Endodermal cell (in vitro differentiated cells): ENCODE measurements around the gene PP2D1. TPM values are rescaled to one million over a fixed set of nuclear protein-coding genes. Genes with fewer than 3 reads are reported as not detected.

ENCODE experiments used
- DNase-seq: peaks from one replicate; pipeline ENCODE4 v3.0.0-alpha.2; 2017
- H3K27ac ChIP-seq: 2 replicates; pipeline ENCODE4 v1.5.1; 2013; ENCODE audit warnings: mild to moderate bottlenecking, low read depth, low read length, moderate library complexity
- H3K27me3 ChIP-seq: 2 replicates; pipeline ENCODE4 v1.6.1; 2013; ENCODE audit warnings: mild to moderate bottlenecking, low read length, moderate library complexity; ENCODE audit not compliant: insufficient read depth, control insufficient read depth, poor library complexity, severe bottlenecking
- H3K36me3 ChIP-seq: 2 replicates; pipeline ENCODE4 v1.7.0; 2013; ENCODE audit warnings: mild to moderate bottlenecking, low read length, moderate library complexity; ENCODE audit not compliant: control insufficient read depth, insufficient read depth
- H3K4me1 ChIP-seq: one replicate; pipeline ENCODE4 v1.7.0; 2013; ENCODE audit warnings: low read length; ENCODE audit not compliant: control insufficient read depth, insufficient read depth
- H3K4me3 ChIP-seq: 2 replicates; pipeline ENCODE4 v1.5.1; 2013; ENCODE audit warnings: mild to moderate bottlenecking, low read length, moderate library complexity
- H3K9ac ChIP-seq: 2 replicates; pipeline ENCODE4 v1.6.1; 2013; ENCODE audit warnings: mild to moderate bottlenecking, low read length, moderate library complexity; ENCODE audit not compliant: poor library complexity, severe bottlenecking; ENCODE audit errors: extremely low read depth
- H3K9me3 ChIP-seq: 2 replicates; pipeline ENCODE4 v1.6.1; 2013; ENCODE audit warnings: mild to moderate bottlenecking, low read length, moderate library complexity; ENCODE audit not compliant: control insufficient read depth
- H3K27ac Mint-ChIP-seq: 2 replicates; pipeline ENCODE4 v1.8.0; 2020; ENCODE audit warnings: mixed read lengths
- H3K27me3 Mint-ChIP-seq: 2 replicates; pipeline ENCODE4 v1.8.0; 2021; ENCODE audit warnings: mild to moderate bottlenecking, mixed read lengths; ENCODE audit not compliant: insufficient read depth
- H3K36me3 Mint-ChIP-seq: 2 replicates; pipeline ENCODE4 v1.8.0; 2020; ENCODE audit warnings: low read depth, mixed read lengths
- H3K4me1 Mint-ChIP-seq: 2 replicates; pipeline ENCODE4 v1.8.0; 2020; ENCODE audit warnings: mixed read lengths
- H3K4me3 Mint-ChIP-seq: 2 replicates; pipeline ENCODE4 v1.8.0; 2020; ENCODE audit warnings: mild to moderate bottlenecking, moderate library complexity, mixed read lengths
- H3K9me3 Mint-ChIP-seq: 2 replicates; pipeline ENCODE4 v1.8.0; 2020; ENCODE audit warnings: mild to moderate bottlenecking, mixed read lengths
- WGBS, 2 experiments: methylation state at CpG; one replicate each; pipeline versions ENCODE4 v1.1.5 to v1.1.7; 2013; ENCODE audit warnings: missing lambda C conversion rate in 2 of 2, mixed read lengths in 1 of 2; ENCODE audit not compliant: insufficient coverage in 1 of 2, insufficient read length in 1 of 2; 5-methylcytosine and 5-hydroxymethylcytosine counted together
- total RNA-seq, 2 donors: library from RNA; stranded (reverse); fragmentation: NEBNext Ultra II Directional in 1 of 2; extraction: Animal tissue kit (Norgen Biotek cat#: 25700) in 1 of 2; gene quantifications; 2 replicates in 1 of 2; 3 replicates in 1 of 2; pipeline ENCODE4 v1.2.1, GENCODE V29; 2021
- TF ChIP-seq, protein P1 (sequence below): fragments of 200-600 bp; sonication (generic); conservative IDR thresholded peaks from 2 replicates; pipeline ENCODE4 v1.5.0; 2021; ENCODE audit warnings: antibody characterized with exemption, mild to moderate bottlenecking

Gene PP2D1
- total RNA-seq, 2 donors from 2014 or later, result not detected

DNA sequence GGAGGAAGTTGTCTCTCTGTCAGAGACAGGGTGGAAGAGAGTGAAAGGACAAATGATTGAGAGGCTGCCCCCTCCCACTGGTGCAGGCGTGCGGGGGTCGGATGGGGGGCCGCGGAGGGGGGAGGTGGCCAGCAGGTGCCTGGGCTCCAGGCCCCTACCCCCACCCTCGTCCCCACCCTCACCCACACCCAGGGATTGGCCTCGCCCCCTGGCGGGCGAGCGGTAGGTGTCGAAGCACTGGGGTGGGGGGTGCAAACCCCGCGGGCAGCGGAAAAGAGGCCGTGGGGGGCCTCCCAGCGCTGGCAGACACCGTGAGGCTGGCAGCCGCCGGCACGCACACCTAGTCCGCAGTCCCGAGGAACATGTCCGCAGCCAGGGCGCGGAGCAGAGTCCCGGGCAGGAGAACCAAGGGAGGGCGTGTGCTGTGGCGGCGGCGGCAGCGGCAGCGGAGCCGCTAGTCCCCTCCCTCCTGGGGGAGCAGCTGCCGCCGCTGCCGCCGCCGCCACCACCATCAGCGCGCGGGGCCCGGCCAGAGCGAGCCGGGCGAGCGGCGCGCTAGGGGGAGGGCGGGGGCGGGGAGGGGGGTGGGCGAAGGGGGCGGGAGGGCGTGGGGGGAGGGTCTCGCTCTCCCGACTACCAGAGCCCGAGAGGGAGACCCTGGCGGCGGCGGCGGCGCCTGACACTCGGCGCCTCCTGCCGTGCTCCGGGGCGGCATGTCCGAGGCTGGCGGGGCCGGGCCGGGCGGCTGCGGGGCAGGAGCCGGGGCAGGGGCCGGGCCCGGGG lies 27.9 kb upstream of the PP2D1 start, which contains the start of gene KAT2B:
KAT2B (plus strand) TSS at position 682 of the 783 bp plus-strand sequence; CDS start at position 714, 32 bp downstream.
- WGBS, 2 experiments, result 0% methylated on average over 8 to 54 of the region's 75 CpGs
- Mint-ChIP-seq H3K9me3 (no peaks in the 10 kb centered on the region), H3K27me3 (peaks cover 19% of the 10 kb centered on the region), H3K4me1 (peaks cover 15% of the 10 kb centered on the region), H3K4me3 (peak within 1 kb of the TSS; percentile 79), H3K36me3 (no peaks in the 10 kb centered on the region), H3K27ac (no peak within 1 kb of the TSS)
- Histone ChIP-seq H3K4me1 (no peaks in the 10 kb centered on the region), H3K27me3 (peaks cover 16% of the 10 kb centered on the region), H3K27ac (peak within 1 kb of the TSS; percentile 83), H3K36me3 (no peaks in the 10 kb centered on the region), H3K9ac (peak within 1 kb of the TSS; percentile 28), H3K4me3 (peak within 1 kb of the TSS; percentile 94), H3K9me3 (no peaks in the 10 kb centered on the region)
- DNase-seq, result peak; percentile 87
- TF ChIP-seq, protein P1, sequence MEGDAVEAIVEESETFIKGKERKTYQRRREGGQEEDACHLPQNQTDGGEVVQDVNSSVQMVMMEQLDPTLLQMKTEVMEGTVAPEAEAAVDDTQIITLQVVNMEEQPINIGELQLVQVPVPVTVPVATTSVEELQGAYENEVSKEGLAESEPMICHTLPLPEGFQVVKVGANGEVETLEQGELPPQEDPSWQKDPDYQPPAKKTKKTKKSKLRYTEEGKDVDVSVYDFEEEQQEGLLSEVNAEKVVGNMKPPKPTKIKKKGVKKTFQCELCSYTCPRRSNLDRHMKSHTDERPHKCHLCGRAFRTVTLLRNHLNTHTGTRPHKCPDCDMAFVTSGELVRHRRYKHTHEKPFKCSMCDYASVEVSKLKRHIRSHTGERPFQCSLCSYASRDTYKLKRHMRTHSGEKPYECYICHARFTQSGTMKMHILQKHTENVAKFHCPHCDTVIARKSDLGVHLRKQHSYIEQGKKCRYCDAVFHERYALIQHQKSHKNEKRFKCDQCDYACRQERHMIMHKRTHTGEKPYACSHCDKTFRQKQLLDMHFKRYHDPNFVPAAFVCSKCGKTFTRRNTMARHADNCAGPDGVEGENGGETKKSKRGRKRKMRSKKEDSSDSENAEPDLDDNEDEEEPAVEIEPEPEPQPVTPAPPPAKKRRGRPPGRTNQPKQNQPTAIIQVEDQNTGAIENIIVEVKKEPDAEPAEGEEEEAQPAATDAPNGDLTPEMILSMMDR, result peak; percentile 72

DNA sequence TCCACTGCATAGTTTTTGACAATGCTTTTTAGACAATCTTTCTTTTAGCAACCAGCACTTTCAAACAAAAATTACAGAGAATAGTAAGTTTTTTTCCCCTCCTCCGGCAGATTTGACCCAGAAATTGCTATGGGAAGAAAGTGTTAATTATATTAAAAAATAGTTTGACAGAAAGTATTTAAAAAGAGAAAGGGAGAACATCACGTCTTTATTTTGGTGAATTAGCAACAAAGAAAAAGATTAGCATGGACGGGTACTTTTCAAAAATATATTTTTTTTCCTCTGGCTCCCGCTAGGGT lies 27.4 kb upstream of the PP2D1 start:
- H3K4me3 Mint-ChIP-seq, result peak overlapping the region; percentile 79
- Histone ChIP-seq H3K27me3 (peaks cover 16% of the 10 kb centered on the region), H3K4me3 (peak overlapping the region; percentile 78), H3K4me1 (no peaks in the 10 kb centered on the region), H3K9ac (peak overlapping the region; percentile 28), H3K36me3 (no peaks in the 10 kb centered on the region), H3K27ac (no peak overlapping the region), H3K9me3 (no peaks in the 10 kb centered on the region)
- H3K4me1 Mint-ChIP-seq, result peaks cover 15% of the 10 kb centered on the region
- no peaks in the 10 kb centered on the region for H3K9me3 Mint-ChIP-seq
- TF ChIP-seq, protein P1, result no peak
- 0 to 20% methylated on average over 1 to 4 of the region's 4 CpGs for WGBS, 2 experiments
- no peak for DNase-seq
- peaks cover 19% of the 10 kb centered on the region for H3K27me3 Mint-ChIP-seq
- no peaks in the 10 kb centered on the region for H3K36me3 Mint-ChIP-seq
- no peak overlapping the region for H3K27ac Mint-ChIP-seq

DNA sequence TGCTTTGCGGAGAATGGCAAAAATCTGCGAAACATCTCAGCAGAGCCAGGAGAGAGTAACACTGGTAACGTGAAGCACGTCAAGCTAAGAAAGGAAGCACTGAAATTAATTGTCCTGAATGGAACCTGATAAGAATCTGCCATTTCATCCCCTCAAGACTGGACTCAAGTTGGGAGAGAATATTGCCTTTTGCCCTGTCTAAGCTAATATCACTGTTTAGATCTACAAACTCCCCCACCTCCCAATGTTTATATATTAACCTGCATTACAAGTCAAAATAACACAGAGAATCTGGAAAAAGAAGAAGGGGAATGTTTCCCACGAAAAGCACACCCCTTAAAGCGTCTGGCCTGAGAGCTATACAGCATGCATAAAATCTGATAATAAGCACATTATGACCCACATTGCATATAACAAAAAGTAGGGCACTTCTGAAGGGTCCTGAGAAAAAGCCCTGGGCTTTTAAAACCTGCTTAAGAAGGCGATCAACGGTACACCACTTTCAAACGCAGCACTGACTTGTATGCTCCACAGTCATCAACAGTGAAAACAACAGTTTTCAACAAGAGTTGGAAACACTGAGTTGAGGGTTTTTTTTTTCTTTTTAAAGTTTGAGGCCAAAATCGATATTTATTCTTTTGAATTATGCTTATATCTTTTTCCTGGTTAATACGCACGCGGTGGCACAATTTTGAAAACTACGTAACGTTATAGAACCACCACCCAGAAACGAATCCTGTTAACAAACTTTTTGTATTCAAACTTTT lies 26.8 kb upstream of the PP2D1 start:
- Histone ChIP-seq H3K9ac (peak overlapping the region; percentile 28), H3K4me1 (no peaks in the 10 kb centered on the region), H3K27ac (peak overlapping the region; percentile 10), H3K36me3 (no peaks in the 10 kb centered on the region), H3K9me3 (no peaks in the 10 kb centered on the region), H3K4me3 (peak overlapping the region; percentile 78), H3K27me3 (peaks cover 16% of the 10 kb centered on the region)
- WGBS, 2 experiments, result 71 to 80% methylated on average over 13 to 16 of the region's 16 CpGs
- H3K36me3 Mint-ChIP-seq, result no peaks in the 10 kb centered on the region
- H3K4me3 Mint-ChIP-seq, result peak overlapping the region; percentile 79
- no peak overlapping the region for H3K27ac Mint-ChIP-seq
- peaks cover 15% of the 10 kb centered on the region for H3K4me1 Mint-ChIP-seq
- DNase-seq, result no peak
- TF ChIP-seq, protein P1, result no peak
- H3K9me3 Mint-ChIP-seq, result no peaks in the 10 kb centered on the region
- H3K27me3 Mint-ChIP-seq, result peaks cover 19% of the 10 kb centered on the region
